MCF 10A (cell line): ENCODE measurements around the gene CR1. TPM values are rescaled to one million over a fixed set of nuclear protein-coding genes. Genes with fewer than 3 reads are reported as not detected.

Source experiments
- BruUV-seq: library from RNA; stranded (reverse); fragments of 400-500 nt; replicated peaks from 2 replicates; lab custom pipeline; 2021; lab: Mats Ljungman, UMichigan
- CTCF ChIA-PET: fragments of 300-600 bp; sonication (Branson Sonifier 250); formaldehyde crosslinking; extraction: SDS; loops from one replicate; lab custom pipeline; 2021; ENCODE audit warnings: antibody characterized with exemption, inconsistent platforms; lab: Yijun Ruan, JAX
- POLR2A ChIA-PET: fragments of 300-600, 350-650 bp; sonication (Branson Sonifier 250); formaldehyde crosslinking; extraction: SDS; loops from one replicate; lab custom pipeline; 2020; ENCODE audit warnings: antibody characterized with exemption, inconsistent platforms; lab: Yijun Ruan, JAX
- DNase-seq: peaks from one replicate; pipeline ENCODE4 v3.0.0-alpha.2; 2018; ENCODE audit not compliant: unreplicated experiment
- H3K27ac Mint-ChIP-seq: one replicate; pipeline ENCODE4 v1.8.0; 2022; ENCODE audit warnings: mild to moderate bottlenecking, low read depth, mixed read lengths; ENCODE audit not compliant: unreplicated experiment
- H3K27me3 Mint-ChIP-seq: one replicate; pipeline ENCODE4 v1.8.0; 2022; ENCODE audit warnings: mixed read lengths; ENCODE audit not compliant: insufficient read depth, unreplicated experiment
- H3K36me3 Mint-ChIP-seq: one replicate; pipeline ENCODE4 v1.8.0; 2022; ENCODE audit warnings: mild to moderate bottlenecking, moderate library complexity, mixed read lengths; ENCODE audit not compliant: insufficient read depth, unreplicated experiment
- H3K4me1 Mint-ChIP-seq: one replicate; pipeline ENCODE4 v1.8.0; 2022; ENCODE audit warnings: mixed read lengths; ENCODE audit not compliant: insufficient read depth, unreplicated experiment
- H3K4me3 Mint-ChIP-seq: one replicate; pipeline ENCODE4 v1.8.0; 2022; ENCODE audit warnings: mild to moderate bottlenecking, moderate library complexity, mixed read lengths; ENCODE audit not compliant: unreplicated experiment
- H3K9me3 Mint-ChIP-seq: one replicate; pipeline ENCODE4 v1.8.0; 2022; ENCODE audit warnings: mixed read lengths; ENCODE audit not compliant: unreplicated experiment
- intact Hi-C: fragments of 100-400 bp; cut with micrococcal nuclease; formaldehyde crosslinking; loops from 2 replicates; pipeline ENCODE4 v1.14.1; 2022
- total RNA-seq: library from RNA; stranded (reverse); gene quantifications from 2 replicates; pipeline ENCODE4 v1.2.3, GENCODE V29; 2022
- TF ChIP-seq, protein P1 (sequence below): fragments of 200-600 bp; IDR thresholded peaks from one replicate; pipeline ENCODE4 v1.8.0; 2022; ENCODE audit warnings: antibody characterized with exemption, mild to moderate bottlenecking; ENCODE audit not compliant: unreplicated experiment

CR1 gene
- total RNA-seq, 1 experiment from 2014 or later: not detected

DNA sequence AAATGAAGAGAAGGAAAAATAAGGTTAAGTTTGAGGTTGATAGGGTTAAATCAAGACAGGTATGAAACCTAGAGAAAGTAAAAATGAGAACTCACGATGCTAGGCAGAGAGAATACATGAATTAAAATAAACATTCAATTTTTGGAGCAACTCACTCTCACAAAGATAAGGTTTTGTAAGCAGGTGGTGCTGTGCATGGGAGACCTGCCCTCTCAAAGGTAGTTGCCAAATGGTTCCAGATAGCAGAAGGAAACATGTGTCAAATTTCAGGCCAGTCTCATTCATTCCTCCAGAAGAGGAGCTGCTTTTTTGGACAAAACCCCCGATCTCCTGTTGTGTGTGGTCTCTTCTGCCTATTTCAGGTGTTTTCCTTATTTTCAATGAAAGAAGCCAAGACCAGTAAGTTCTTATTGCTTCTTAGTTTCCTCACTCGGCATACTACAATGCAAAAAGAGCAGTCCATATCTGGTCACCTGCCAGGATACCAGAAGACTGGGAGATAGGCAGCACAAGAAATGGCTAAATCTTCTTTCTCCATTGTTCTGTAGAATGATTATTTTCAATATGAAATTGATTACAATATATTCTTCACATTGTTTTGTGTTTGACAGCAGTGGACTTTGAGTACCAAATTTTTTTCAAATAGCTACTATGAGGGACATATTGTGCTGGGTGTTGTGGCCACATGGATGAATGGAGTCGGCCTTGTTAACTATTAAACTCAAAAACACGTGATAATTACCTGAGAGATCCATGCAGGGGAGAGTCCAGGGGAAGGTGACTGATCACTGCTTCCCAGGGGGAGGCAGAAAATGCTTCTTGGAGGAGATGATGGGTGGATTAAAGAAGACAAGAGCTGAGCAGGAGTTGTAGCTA is 152.6 kb downstream of the CR1 start:
- H3K36me3 Mint-ChIP-seq: no peaks in the 10 kb centered on the region
- H3K9me3 Mint-ChIP-seq: no peaks in the 10 kb centered on the region
- H3K27ac Mint-ChIP-seq: no peak overlapping the region
- TF ChIP-seq, protein P1, sequence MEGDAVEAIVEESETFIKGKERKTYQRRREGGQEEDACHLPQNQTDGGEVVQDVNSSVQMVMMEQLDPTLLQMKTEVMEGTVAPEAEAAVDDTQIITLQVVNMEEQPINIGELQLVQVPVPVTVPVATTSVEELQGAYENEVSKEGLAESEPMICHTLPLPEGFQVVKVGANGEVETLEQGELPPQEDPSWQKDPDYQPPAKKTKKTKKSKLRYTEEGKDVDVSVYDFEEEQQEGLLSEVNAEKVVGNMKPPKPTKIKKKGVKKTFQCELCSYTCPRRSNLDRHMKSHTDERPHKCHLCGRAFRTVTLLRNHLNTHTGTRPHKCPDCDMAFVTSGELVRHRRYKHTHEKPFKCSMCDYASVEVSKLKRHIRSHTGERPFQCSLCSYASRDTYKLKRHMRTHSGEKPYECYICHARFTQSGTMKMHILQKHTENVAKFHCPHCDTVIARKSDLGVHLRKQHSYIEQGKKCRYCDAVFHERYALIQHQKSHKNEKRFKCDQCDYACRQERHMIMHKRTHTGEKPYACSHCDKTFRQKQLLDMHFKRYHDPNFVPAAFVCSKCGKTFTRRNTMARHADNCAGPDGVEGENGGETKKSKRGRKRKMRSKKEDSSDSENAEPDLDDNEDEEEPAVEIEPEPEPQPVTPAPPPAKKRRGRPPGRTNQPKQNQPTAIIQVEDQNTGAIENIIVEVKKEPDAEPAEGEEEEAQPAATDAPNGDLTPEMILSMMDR: no peak
- no peak overlapping the region for H3K4me3 Mint-ChIP-seq
- H3K27me3 Mint-ChIP-seq: no peaks in the 10 kb centered on the region
- no peak for DNase-seq
- intact Hi-C loops: no loop called here
- no TSS peak for BruUV-seq
- CTCF ChIA-PET: interaction anchor here (0.6 to 2.9 kb wide), 7 partner anchors 9 to 125 kb away, joined by 3 to 11 read pairs (median 3); no protein-coding TSS in a partner anchor
- H3K4me1 Mint-ChIP-seq: peaks cover 7% of the 10 kb centered on the region
- POLR2A ChIA-PET: interaction anchor here (0.5 kb wide), 1 partner anchor 8 kb away, joined by 3 read pairs; no protein-coding TSS in a partner anchor

DNA sequence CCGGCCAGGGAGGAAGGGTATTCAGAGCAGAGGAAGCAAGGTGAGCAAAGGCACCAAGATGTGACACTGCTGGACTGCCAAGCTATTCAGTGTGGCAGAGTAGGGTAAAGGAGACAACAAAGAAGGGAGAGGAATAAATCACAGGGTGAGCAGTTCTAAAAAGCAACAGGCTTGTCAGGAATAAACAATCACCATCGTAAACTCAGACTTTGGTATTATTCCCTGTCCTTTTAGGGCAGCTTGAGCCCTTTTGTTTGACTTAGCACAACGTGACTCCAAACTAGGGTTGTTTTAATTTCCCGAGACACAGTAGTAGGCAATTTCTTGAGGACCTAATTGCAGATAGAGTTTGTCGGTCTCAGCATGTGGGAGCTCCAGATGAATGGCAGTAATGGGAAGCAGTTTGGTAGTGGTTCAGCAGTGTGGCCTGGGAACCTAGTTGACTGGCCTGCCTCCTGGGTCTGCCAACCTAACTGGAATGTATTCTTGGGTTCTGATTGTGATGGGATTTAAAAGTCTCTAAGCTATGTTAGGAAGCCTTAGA is 153.3 kb downstream of the CR1 start:
- no peak overlapping the region for H3K4me3 Mint-ChIP-seq
- no peaks in the 10 kb centered on the region for H3K27me3 Mint-ChIP-seq
- no peaks in the 10 kb centered on the region for H3K36me3 Mint-ChIP-seq
- H3K9me3 Mint-ChIP-seq: no peaks in the 10 kb centered on the region
- H3K4me1 Mint-ChIP-seq: peaks cover 7% of the 10 kb centered on the region
- POLR2A ChIA-PET: interaction anchor here (0.6 to 3.2 kb wide), 3 partner anchors 8 to 29 kb away, joined by 3 to 12 read pairs (median 3); no protein-coding TSS in a partner anchor
- DNase-seq: no peak
- CTCF ChIA-PET: interaction anchor here (0.6 to 2.9 kb wide), 7 partner anchors 8 to 104 kb away, joined by 3 to 11 read pairs (median 4); no protein-coding TSS in a partner anchor
- intact Hi-C loops: no loop called here
- no peak overlapping the region for H3K27ac Mint-ChIP-seq
- TF ChIP-seq, protein P1: no peak
- no TSS peak for BruUV-seq

DNA sequence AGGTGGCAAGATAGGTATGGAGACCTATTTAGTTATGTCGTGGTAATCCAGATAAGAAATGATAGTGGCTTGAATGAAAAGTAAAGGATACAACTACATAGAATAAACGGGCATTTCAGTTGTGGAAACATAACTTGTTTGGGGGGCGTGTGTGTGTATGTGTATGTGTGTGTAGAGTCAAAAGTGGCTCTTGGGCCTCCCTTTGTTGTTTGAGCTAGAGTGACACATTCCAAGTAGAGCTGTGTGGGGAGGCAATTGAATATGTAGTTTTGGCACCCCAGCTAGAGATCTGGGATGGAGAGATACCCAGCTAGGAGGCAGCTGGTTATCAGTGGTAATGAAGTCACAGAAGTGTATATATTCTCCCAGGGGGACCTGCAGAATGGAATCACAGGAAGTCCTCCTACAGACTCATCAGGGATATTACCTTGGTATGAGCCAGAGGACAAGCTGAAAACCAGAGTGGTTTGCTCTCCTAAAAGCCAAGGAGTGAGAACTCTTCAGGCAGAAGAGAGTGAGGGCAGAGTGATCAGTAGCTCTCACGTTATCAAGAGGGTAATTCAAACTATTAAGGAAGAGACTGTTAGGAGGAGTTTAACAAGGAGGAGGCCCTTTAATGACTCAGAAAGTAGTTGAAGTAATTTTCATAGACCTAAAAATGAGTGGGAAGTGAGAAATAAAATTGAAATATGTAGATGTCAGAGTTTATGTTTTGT is 154.1 kb downstream of the CR1 start:
- CTCF ChIA-PET: interaction anchor here (0.6 to 2.9 kb wide), 7 partner anchors 9 to 148 kb away, joined by 3 to 11 read pairs (median 4); no protein-coding TSS in a partner anchor
- H3K4me1 Mint-ChIP-seq: peaks cover 7% of the 10 kb centered on the region
- no peaks in the 10 kb centered on the region for H3K27me3 Mint-ChIP-seq
- no peak for DNase-seq
- H3K36me3 Mint-ChIP-seq: no peaks in the 10 kb centered on the region
- intact Hi-C loops: no loop called here
- BruUV-seq: no TSS peak
- H3K9me3 Mint-ChIP-seq: no peaks in the 10 kb centered on the region
- POLR2A ChIA-PET: interaction anchor here (0.6 to 3.2 kb wide), 5 partner anchors 8 to 147 kb away, joined by 3 to 12 read pairs (median 3); no protein-coding TSS in a partner anchor
- H3K4me3 Mint-ChIP-seq: no peak overlapping the region
- H3K27ac Mint-ChIP-seq: no peak overlapping the region
- TF ChIP-seq, protein P1: no peak
